Activated CD8-positive, alpha-beta memory T cell treated with anti-CD3 and anti-CD28 coated beads for 1 hour (primary cell): Measurements from ENCODE around the gene CABLES2.

ENCODE experiments used
- DNase-seq, 2 donors: peaks; one replicate each; pipeline ENCODE4 v3.0.0-alpha.2; 2020; ENCODE audit warnings: low read depth in 1 of 2; ENCODE audit errors: extremely low read depth in 1 of 2

The CABLES2 gene

DNA sequence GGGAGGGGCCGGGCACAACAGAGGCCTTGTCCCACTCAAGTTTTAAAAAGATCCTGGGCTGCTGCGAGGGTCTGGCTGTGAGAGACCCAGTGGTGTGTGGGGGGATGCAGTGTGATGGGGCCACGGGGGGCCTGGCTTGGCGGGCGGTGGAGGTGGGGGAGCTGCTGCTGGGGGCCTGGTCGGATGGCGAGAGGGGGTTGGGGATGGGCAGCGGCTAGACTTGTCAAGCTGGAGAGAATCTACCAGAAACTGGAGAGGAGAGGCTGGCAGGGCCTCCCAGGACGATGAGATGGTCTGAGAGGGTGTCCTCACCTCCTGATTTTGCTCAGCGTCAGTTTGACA is 15.0 kb downstream of the CABLES2 start:
- DNase-seq = no peak

- DNase-seq = no peak
These were observed 15.7 kb downstream of the CABLES2 start for GRCh38 chr20:62391165-62392076.

GRCh38 chr20:62390317-62391164 is 16.5 kb downstream of the CABLES2 start:
- DNase-seq = no peak

GRCh38 chr20:62389601-62390087 is 17.4 kb downstream of the CABLES2 start:
- no peak for DNase-seq

DNA sequence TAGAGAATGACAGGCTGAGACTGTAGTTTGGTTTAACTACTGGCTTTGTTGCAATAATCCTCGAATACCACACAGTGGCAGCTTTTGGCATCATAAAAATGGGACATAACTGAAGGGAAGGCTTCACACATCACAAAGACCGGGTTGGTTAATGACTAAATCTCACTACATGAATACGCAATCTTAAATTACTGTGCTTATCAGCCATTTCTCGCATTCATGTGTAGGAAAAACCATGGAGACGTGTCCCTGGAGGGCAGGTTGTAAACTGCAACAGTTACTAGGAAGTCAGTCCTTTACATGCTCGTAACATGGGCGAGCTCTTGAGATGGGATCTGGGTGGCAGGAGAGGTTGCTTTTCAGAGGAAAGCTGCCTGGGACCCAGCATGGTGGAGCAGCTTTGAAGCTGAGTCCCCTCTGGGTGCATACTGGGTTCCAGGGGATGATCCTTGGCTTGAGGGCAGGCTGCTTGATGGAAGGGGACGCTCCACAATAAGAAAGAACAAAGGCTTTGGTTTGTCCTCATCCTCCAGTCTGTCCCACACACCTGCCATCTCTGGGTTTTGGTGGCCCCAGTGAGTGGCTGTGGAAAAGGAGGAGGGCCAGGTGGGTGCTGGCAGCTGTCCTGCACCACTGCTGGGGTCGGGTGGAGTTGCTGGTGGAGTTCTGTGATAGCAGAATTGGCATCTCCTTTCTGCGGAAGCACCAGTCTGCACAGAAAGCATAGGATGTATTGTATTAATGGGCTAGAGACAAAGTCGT is 18.1 kb downstream of the CABLES2 start:
- DNase-seq = no peak

DNA sequence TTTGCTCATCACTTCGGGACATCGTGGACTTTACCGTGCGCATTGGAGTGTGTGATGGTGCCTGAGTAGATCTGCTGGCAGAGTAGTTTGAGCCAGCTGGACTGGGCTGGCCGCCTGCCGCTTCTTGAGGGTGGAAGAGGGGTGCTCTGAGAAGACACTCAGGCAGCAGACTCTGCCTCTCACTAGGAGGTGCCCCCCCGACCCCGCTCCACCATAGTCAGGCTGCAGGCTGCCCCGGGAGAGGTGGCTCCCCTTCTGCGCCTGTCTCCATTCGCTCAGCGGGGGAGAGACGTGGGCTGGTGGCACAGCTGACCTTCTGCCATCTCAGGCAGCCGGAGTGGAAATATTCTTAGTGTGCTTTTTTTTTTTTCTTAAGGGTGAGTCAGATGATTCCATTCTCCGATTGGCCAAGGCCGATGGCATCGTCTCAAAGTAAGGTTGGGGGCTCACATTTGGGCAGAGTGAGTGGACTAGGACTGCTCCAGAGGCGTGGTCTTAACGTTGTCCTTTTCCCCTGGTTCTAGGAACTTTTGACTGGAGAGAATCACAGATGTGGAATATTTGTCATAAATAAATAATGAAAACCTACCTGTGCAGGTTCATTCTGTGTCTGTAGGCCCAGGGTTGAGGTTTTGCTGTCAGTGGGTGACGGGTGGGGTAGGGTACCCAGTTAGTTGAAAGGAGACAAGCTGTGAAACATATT is 19.0 kb downstream of the CABLES2 start:
- DNase-seq = no peak

DNA sequence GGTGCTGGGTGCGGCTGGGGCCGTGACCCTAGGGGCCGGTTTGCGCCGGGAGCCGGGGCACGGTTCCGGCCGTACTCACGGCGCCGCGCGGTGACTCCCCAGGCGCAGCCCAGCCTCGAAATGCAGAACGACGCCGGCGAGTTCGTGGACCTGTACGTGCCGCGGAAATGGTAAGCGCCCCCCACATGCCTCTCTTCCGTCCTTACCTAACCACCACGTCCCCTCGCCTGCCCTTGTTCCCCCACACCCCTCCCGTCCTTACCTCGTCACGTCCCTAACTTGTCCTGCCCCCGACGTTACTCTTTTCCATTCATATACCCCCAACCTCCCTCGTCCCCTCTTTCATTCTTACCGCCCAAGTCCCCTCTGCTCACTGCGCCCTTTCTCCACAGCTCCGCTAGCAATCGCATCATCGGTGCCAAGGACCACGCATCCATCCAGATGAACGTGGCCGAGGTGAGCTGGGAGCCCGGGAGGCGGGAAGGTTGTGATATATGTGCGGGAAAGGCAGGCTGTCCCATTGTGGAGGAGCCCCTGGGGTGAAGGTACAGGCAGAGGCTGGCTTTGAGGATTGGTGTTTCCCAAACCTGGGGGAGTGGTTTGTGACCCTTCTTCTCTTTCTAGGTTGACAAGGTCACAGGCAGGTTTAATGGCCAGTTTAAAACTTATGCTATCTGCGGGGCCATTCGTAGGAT is 19.7 kb downstream of the CABLES2 start:
- DNase-seq = no peak

DNA sequence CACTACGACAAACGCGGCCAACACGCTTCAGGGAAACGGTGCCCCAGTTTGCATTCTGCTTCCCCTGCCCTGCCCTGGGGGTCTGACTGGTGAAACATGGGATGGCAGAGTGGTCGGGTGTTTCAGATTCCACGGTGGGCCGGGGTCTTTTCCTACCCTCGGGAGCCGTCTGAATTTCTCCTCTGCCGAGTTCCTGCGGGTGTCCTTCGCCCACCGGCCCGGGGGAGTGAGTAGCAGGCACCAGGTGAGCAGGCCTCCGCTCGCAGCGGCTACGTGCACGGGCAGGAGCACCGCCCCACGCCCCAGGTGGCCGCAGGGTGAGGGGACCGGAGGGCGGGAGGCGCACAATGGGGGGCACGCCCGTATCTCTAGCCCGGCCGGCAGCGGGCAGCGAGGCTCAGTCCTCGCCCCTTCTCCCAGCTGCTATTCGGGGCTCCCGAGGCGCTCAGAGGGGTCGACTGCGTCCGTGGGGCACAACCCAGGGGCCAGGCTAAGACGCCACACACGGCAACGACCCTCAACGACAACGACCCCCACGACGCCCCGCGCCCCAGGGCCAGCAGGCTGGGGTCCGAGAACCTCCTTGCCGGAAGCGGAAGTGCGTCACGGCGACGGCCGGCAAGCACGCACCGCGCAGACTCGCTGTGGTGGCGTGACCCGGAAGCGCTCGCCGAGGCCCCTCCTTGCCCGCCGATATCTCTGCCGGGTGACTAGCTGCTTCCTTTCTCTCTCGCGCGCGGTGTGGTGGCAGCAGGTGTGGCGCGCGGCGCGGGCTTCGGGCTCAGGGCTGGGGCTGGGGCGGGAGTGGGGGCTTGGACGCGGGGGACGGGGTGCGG is 20.5 kb downstream of the CABLES2 start, which contains the start of gene RPS21:
Gene RPS21 (plus strand): TSS at position 721 of the 836 bp plus-strand sequence. CDS start 236 bp downstream, outside the sequence.
- DNase-seq = peak; percentile 79 to 92

DNA sequence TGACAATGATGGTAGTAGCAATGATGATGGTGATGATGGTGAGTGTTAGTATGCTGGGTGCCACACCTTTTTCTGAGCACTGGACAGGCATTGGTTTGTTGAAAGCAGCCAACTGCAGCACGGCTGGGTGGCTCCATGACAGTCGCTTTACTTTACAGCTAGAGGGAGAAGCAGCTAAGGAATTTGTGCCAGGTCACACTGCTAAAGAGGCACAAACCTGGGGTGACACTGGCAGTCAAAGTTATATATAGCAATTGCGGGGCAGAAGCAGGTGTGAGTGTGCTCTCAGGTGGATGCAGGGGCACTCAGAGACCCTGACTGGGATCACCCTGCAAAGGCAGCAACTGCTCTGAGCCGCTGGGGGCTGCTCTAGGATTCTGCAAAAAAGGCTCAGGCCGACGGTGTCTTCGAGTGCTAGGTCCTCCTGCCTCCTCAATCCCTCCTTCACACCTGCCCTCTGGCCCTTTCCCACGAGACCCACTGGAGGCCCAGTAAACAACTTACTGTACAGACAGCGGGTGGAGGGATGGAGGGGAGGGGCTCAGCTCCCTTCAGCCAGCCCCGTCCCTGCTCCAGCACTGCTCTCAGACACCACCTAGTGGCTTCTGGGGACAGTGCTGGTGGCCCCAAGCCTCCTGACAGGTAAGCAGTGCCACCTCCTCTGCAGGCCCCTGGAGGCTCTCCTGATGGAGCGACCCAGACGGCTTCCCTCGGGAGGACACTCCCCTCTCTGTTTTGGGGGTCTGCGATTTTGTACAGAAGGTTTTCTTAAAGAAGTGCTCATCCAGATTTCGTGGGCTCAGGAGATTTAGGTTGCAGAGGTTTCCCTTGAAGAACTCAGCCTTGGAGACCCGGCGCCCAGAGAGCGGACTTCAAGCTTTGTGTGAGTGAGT is 24.5 kb downstream of the CABLES2 start:
- peak; percentile 53 to 55 for DNase-seq

GRCh38 chr20:62381842-62382241 is 25.2 kb downstream of the CABLES2 start:
- no peak for DNase-seq

GRCh38 chr20:62381202-62381797 is 25.8 kb downstream of the CABLES2 start:
- DNase-seq = no peak

GRCh38 chr20:62378215-62378614 is 28.9 kb downstream of the CABLES2 start:
- no peak for DNase-seq

DNA sequence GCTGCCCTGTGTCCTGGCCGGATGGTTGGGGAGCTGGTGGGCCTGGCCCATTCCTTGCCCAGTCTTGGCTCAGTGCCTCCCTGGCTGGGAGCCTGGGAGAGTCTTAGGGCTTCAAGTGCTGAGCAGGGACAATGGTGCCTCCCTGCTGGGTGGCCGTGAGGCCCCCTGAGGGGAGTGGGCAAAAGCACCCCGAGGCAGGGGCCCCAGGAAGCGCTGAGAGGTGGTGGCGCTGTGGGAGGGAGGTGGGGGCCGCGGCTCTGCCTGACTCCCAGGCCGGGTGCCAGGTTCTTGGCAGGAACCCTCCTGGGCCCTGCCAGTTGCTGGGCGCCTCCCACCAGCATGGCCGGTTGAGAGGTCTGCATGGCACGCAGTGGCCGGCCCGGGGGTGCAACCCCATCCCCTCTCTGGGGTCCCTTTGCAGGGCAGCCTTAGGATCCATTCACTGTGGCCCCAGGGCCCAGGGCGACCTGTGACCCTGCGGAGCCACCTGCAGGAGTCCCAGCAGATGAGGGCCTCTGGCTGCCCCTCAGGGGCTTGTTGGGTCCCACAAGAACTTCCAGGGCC is 29.4 kb downstream of the CABLES2 start:
- no peak for DNase-seq

DNA sequence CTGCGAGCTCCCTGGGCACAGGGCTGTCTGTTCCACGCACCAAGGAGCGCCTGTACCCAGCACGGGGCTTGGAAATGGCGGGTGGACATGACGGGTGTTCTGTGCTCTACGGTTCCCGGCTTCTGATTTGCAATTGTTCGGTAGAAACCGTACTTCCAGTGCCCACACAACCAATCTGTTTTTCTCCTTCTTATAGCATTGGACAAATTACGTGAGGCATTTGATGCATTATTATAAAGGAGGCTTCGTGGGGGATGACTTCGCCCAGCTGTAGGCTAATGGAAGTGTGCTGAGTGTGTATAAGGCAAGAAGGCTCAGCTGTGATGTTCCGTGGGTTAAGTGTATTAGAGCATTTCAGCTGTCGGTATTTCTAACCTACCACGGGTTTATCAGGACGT is 30.0 kb downstream of the CABLES2 start:
- DNase-seq = no peak

DNA sequence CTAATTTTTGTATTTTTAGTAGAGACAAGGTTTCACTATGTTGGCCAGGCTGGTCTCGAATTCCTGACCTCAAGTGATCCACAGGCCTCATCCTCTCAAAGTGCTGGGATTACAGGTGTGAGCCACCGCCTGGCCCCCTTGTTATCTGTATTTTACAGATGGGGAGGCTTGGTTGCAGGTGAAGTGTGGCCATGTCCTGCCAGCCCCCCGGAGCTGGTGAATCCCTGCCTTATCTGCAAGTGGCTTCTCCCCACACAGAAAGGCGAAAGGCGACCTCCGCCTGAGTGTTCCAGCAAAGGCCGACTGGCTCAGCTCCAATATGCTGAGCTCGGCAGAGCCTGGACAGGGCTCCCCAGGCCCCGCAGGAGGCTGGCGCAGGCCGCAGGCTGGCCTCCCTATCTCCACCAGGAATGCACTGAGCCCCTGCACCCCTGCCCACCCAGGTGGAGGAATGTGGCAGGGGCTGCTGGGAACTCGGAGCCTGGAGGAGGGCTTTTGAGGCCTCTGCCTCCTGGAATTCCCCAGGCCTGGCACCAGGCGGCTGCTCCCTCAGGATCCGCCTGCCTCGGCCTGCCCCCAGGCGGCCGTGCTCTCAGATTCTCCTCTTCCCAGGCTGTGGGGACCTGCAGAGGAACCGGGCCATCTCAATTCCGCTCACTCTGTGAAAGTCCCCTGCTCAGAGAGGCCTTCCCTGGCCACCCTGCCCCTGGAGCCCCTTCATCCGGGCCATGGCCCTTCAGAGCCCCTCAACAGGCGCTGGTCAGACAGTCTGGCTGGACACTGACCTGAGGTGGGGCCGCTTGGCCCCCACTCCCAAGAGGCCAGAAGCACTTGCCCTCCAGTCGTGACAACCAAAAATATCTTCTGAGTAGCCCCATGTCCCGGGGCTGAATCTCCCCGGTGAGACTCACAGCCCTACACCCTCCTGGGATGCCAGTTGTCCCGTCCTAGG is 30.7 kb downstream of the CABLES2 start:
- no peak for DNase-seq
